ENCODE results near the gene INS.

- TF ChIP-seq POLR2A (IDR thresholded peaks at IDR 0.05) (no peak), POLR2AphosphoS5 (IDR thresholded peaks at IDR 0.05) (no peak), CTCF (IDR thresholded peaks at IDR 0.05) (no peak)
Measured at GRCh38 chr11:2132874-2133240, 28.2 kb downstream of the INS start.
